Measurements from ENCODE around the gene TRIM67. TPM values are rescaled to one million over a fixed set of nuclear protein-coding genes. Genes with fewer than 3 reads are reported as not detected.

Gene TRIM67
- total RNA-seq, 1 experiment from 2014 or later: 0.08 TPM

DNA sequence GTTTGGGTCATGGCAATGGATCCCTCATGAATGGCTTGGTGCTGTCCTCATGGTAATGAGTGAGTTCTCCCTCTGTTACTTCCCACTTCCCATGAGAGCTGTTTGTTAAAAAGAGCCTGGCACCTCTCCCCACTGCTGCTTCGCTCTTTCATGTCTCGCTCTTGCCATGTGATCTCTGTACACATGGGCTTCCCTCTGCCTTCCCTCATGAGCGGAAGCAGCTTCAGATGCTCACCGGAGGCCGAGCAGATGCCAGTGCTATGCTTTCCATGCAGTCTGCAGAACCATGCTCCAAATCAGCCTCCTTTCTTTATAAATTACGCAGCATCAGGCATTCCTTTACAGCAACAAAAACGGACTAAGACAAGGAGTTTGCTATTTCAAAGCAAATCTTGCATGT, 64.3 kb downstream of the TRIM67 start:
- H3K27ac ChIP-seq (ENCODE audit: low read length): no peak overlapping the region
- no peaks in the 10 kb centered on the region for H3K9me3 ChIP-seq (ENCODE audit: control insufficient read depth, insufficient read depth, low read depth, low read length)
- in situ Hi-C loops (cut with HindIII; ENCODE audit: low pct_unique_long_range_greater_than_20kb, low sequenced_read_pairs) (no loop called here), intact Hi-C loops (cut with micrococcal nuclease; ENCODE audit: unreplicated experiment) (no loop called here)
- H3K27me3 ChIP-seq (ENCODE audit: control insufficient read depth, insufficient read depth, low read length): no peaks in the 10 kb centered on the region
- DNase-seq (ENCODE audit: low read depth, low spot score) (no peak), ATAC-seq (no peak)
- no TSS peak for BruUV-seq (replicated peaks)
- H3K4me1 ChIP-seq (ENCODE audit: control insufficient read depth, insufficient read depth, low read length): no peaks in the 10 kb centered on the region
- POLR2A ChIA-PET: no interaction called here
- CTCF ChIA-PET: no interaction called here
- H3K36me3 ChIP-seq (ENCODE audit: control insufficient read depth, insufficient read depth, low read length): peaks cover 10% of the 10 kb centered on the region
- no peak overlapping the region for H3K4me3 ChIP-seq (ENCODE audit: low read depth in 2 of 2, low read length in 2 of 2)
- TF ChIP-seq POLR2AphosphoS5 (IDR thresholded peaks at IDR 0.05; ENCODE audit: low read depth, low read length) (no peak), SIN3A (IDR thresholded peaks at IDR 0.05; ENCODE audit: borderline replicate concordance, insufficient read depth, low read depth, low read length) (no peak), TCF7L2 (IDR thresholded peaks at IDR 0.05; ENCODE audit: low read depth, low read length) (no peak)
- TF ChIP-seq, protein P1, sequence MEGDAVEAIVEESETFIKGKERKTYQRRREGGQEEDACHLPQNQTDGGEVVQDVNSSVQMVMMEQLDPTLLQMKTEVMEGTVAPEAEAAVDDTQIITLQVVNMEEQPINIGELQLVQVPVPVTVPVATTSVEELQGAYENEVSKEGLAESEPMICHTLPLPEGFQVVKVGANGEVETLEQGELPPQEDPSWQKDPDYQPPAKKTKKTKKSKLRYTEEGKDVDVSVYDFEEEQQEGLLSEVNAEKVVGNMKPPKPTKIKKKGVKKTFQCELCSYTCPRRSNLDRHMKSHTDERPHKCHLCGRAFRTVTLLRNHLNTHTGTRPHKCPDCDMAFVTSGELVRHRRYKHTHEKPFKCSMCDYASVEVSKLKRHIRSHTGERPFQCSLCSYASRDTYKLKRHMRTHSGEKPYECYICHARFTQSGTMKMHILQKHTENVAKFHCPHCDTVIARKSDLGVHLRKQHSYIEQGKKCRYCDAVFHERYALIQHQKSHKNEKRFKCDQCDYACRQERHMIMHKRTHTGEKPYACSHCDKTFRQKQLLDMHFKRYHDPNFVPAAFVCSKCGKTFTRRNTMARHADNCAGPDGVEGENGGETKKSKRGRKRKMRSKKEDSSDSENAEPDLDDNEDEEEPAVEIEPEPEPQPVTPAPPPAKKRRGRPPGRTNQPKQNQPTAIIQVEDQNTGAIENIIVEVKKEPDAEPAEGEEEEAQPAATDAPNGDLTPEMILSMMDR (IDR thresholded peaks at IDR 0.05): no peak
- TF ChIP-seq, protein P2, sequence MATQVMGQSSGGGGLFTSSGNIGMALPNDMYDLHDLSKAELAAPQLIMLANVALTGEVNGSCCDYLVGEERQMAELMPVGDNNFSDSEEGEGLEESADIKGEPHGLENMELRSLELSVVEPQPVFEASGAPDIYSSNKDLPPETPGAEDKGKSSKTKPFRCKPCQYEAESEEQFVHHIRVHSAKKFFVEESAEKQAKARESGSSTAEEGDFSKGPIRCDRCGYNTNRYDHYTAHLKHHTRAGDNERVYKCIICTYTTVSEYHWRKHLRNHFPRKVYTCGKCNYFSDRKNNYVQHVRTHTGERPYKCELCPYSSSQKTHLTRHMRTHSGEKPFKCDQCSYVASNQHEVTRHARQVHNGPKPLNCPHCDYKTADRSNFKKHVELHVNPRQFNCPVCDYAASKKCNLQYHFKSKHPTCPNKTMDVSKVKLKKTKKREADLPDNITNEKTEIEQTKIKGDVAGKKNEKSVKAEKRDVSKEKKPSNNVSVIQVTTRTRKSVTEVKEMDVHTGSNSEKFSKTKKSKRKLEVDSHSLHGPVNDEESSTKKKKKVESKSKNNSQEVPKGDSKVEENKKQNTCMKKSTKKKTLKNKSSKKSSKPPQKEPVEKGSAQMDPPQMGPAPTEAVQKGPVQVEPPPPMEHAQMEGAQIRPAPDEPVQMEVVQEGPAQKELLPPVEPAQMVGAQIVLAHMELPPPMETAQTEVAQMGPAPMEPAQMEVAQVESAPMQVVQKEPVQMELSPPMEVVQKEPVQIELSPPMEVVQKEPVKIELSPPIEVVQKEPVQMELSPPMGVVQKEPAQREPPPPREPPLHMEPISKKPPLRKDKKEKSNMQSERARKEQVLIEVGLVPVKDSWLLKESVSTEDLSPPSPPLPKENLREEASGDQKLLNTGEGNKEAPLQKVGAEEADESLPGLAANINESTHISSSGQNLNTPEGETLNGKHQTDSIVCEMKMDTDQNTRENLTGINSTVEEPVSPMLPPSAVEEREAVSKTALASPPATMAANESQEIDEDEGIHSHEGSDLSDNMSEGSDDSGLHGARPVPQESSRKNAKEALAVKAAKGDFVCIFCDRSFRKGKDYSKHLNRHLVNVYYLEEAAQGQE (IDR thresholded peaks at IDR 0.05; ENCODE audit: insufficient read depth in 1 of 2, low read depth in 2 of 2, low read length in 1 of 2): no peak

DNA sequence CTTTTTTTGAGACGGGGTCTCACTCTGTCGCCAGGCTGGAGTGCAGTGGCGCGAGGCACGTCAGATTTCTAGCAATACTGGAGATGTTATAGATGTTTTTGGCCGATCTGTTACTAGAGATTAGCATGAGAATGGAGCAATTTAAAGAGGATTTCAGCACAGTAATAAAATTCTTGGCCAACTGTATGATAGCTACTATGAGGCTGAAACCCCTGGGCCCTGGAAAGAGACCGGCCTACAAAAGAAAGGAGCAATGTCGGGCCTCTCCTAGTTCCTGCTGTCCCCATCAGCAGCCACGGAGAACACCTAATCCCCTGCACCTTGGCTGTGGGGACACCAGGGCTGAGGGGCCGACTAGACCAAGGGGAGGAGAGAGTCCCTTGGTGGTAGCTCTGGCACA, 69.7 kb downstream of the TRIM67 start:
- CTCF ChIA-PET: no interaction called here
- H3K4me1 ChIP-seq (ENCODE audit: control insufficient read depth, insufficient read depth, low read length): no peaks in the 10 kb centered on the region

More for the DNA sequence above, 69.7 kb downstream of the TRIM67 start:
- TF ChIP-seq, protein P2 (IDR thresholded peaks at IDR 0.05; ENCODE audit: insufficient read depth in 1 of 2, low read depth in 2 of 2, low read length in 1 of 2): no peak
- no peak for TF ChIP-seq SIN3A (IDR thresholded peaks at IDR 0.05; ENCODE audit: borderline replicate concordance, insufficient read depth, low read depth, low read length)
- TF ChIP-seq, protein P1 (IDR thresholded peaks at IDR 0.05): no peak
- no peak for TF ChIP-seq TCF7L2 (IDR thresholded peaks at IDR 0.05; ENCODE audit: low read depth, low read length)
- no peak for TF ChIP-seq POLR2AphosphoS5 (IDR thresholded peaks at IDR 0.05; ENCODE audit: low read depth, low read length)
- H3K36me3 ChIP-seq (ENCODE audit: control insufficient read depth, insufficient read depth, low read length): peaks cover 2% of the 10 kb centered on the region; the same call in 1 of the 2 replicates
- intact Hi-C loops (cut with micrococcal nuclease; ENCODE audit: unreplicated experiment) (no loop called here), in situ Hi-C loops (cut with HindIII; ENCODE audit: low pct_unique_long_range_greater_than_20kb, low sequenced_read_pairs) (no loop called here)
- no peak overlapping the region for H3K27ac ChIP-seq (ENCODE audit: low read length)
- H3K27me3 ChIP-seq (ENCODE audit: control insufficient read depth, insufficient read depth, low read length): no peaks in the 10 kb centered on the region
- BruUV-seq (replicated peaks): no TSS peak
- POLR2A ChIA-PET: no interaction called here
- no peak for DNase-seq (ENCODE audit: low read depth, low spot score)
- H3K9me3 ChIP-seq (ENCODE audit: control insufficient read depth, insufficient read depth, low read depth, low read length): no peaks in the 10 kb centered on the region
- ATAC-seq: no peak
- no peak overlapping the region for H3K4me3 ChIP-seq (ENCODE audit: low read depth in 2 of 2, low read length in 2 of 2)

All from Panc1 (cell line).